Activated CD4-positive, alpha-beta memory T cell treated with anti-CD3 and anti-CD28 coated beads, Interleukin-2, amount 10 ng/mL, durations not matched to agents 7 days and 5 days (primary cell): ENCODE measurements around the gene SV2B. TPM values are rescaled to one million over a fixed set of nuclear protein-coding genes. Genes with fewer than 3 reads are reported as not detected.

Experiments
- CTCF ChIA-PET: fragments of 350-600 bp; sonication (Branson Sonifier 250); formaldehyde crosslinking; loops from one replicate; lab custom pipeline; 2021; ENCODE audit warnings: antibody characterized with exemption, inconsistent platforms; lab: Charles Lee
- POLR2A ChIA-PET: fragments of 350-600 bp; sonication (Branson Sonifier 250); formaldehyde crosslinking; loops from one replicate; lab custom pipeline; 2021; ENCODE audit warnings: antibody characterized with exemption; lab: Charles Lee
- DNase-seq: peaks from one replicate; pipeline ENCODE4 v3.0.0-alpha.2; 2020
- H3K27ac Mint-ChIP-seq: one replicate; pipeline ENCODE4 v1.8.0; 2021; ENCODE audit warnings: mild to moderate bottlenecking, mixed read lengths
- H3K27me3 Mint-ChIP-seq: one replicate; pipeline ENCODE4 v1.8.0; 2021; ENCODE audit warnings: mixed read lengths
- H3K36me3 Mint-ChIP-seq: one replicate; pipeline ENCODE4 v1.8.0; 2021; ENCODE audit warnings: low read depth, mixed read lengths
- H3K4me1 Mint-ChIP-seq: one replicate; pipeline ENCODE4 v1.8.0; 2021; ENCODE audit warnings: mixed read lengths
- H3K4me3 Mint-ChIP-seq: one replicate; pipeline ENCODE4 v1.8.0; 2021; ENCODE audit warnings: mild to moderate bottlenecking, mixed read lengths
- H3K9me3 Mint-ChIP-seq: one replicate; pipeline ENCODE4 v1.8.0; 2021; ENCODE audit warnings: mixed read lengths
- total RNA-seq, 2 experiments: library from RNA; stranded (reverse); gene quantifications; one replicate each; pipeline ENCODE4 v1.2.3, GENCODE V29; 2021

The SV2B gene
- total RNA-seq, 2 experiments from 2014 or later: 0.05 TPM; not detected in 1

DNA sequence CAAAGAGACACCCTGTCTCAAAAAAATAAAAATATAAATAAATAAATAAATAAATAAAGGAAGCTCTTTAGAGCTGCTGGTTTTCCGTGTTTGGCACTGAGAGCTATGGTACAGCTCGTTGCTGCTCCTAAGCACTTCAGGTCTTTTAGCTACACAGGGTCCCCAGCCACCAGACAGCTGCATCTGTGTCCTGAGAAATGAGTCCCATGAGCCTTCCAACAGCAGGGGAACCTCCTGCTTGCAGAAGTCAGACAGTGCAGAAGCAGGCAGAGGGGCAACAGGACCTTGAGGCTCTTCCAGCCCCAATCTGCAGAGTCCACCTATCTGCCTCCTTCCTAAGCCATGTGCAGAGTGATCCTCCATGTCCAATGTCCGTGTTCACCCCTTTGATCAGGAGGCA, 159.0 kb downstream of the SV2B start:
- POLR2A ChIA-PET: no interaction called here
- CTCF ChIA-PET: interaction anchor here (1.5 to 6.8 kb wide), 3 partner anchors 10 to 14 kb away, joined by 8 to 45 read pairs (median 8); no protein-coding TSS in a partner anchor
- no peak for DNase-seq
- H3K27me3 Mint-ChIP-seq: peaks cover 14% of the 10 kb centered on the region
- no peak overlapping the region for H3K4me3 Mint-ChIP-seq
- H3K36me3 Mint-ChIP-seq: no peaks in the 10 kb centered on the region
- H3K27ac Mint-ChIP-seq: no peak overlapping the region
- H3K9me3 Mint-ChIP-seq: no peaks in the 10 kb centered on the region
- H3K4me1 Mint-ChIP-seq: peaks cover 2% of the 10 kb centered on the region

DNA sequence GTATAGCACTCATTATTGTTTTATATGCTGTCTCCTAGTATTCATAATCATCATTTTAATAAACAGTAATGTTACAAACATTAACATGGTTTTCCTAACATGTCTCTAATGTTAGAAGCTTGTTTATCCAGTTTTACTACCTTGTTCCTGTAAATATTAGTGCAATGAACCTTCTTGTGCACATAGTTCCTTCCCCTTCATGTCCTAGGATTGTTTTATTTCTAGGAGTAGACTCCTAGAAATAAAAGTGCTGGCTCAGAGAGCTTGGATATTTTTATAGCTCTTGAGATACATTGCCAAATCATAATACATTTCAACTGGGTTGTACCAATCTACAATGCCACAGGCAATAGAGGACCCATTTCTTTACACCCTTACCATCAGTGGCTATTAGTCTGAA, 161.3 kb downstream of the SV2B start:
- ChIA-PET POLR2A (no interaction called here), CTCF (interaction anchor here (1.0 to 1.2 kb wide), 2 partner anchors 11 to 206 kb away, joined by 3 to 12 read pairs; no protein-coding TSS in a partner anchor)
- H3K27ac Mint-ChIP-seq: no peak overlapping the region
- no peaks in the 10 kb centered on the region for H3K9me3 Mint-ChIP-seq
- no peak for DNase-seq
- peaks cover 2% of the 10 kb centered on the region for H3K4me1 Mint-ChIP-seq
- peaks cover 6% of the 10 kb centered on the region for H3K27me3 Mint-ChIP-seq
- no peaks in the 10 kb centered on the region for H3K36me3 Mint-ChIP-seq
- no peak overlapping the region for H3K4me3 Mint-ChIP-seq

GRCh38 chr15:91263632-91264531, 163.8 kb downstream of the SV2B start:
- ChIA-PET POLR2A (no interaction called here), CTCF (no interaction called here)
- H3K27me3 Mint-ChIP-seq: peaks cover 10% of the 10 kb centered on the region
- no peak overlapping the region for H3K4me3 Mint-ChIP-seq
- DNase-seq: no peak
- H3K27ac Mint-ChIP-seq: no peak overlapping the region
- no peaks in the 10 kb centered on the region for H3K36me3 Mint-ChIP-seq
- no peaks in the 10 kb centered on the region for H3K9me3 Mint-ChIP-seq
- H3K4me1 Mint-ChIP-seq: no peaks in the 10 kb centered on the region

DNA sequence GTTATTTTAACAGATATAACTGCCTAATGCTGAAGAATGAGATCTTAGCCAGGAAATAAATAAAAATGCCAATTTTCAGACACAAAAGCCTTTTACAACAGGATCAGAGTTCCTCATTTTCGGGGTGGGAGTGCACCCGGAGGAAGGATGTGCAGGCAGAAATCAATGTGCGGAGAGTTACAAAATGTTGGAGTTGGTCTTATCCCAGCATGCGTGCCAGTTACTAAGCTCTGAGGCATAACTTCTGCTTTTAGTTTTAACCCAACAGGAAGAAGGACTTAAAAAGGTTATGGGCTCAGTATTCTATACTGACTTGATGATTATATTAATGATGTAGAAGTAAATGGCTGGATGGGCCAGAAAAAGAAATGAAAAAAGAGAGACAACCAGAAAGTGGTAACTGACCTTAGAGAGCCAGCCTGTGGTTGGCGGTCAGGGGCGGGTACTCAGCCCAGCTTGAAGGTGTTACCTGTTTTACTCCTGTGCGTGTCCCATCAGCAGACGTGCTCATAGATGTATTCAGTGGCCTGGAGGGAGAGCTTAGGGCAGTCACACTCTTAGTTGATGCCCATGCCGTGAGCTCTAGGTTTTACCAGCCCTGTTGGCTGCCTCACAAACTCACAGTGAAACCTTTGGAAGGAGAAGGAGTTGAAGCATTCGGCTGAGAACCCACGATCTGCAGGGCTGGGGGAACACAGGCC, 164.7 kb downstream of the SV2B start:
- no peaks in the 10 kb centered on the region for H3K9me3 Mint-ChIP-seq
- POLR2A ChIA-PET: interaction anchor here (0.5 kb wide), 1 partner anchor 596 kb away, joined by 3 read pairs; no protein-coding TSS in a partner anchor
- no peak for DNase-seq
- CTCF ChIA-PET: interaction anchor here (0.6 to 0.8 kb wide), 2 partner anchors 134 to 280 kb away, joined by 3 read pairs; no protein-coding TSS in a partner anchor
- no peak overlapping the region for H3K27ac Mint-ChIP-seq
- no peaks in the 10 kb centered on the region for H3K4me1 Mint-ChIP-seq
- peaks cover 10% of the 10 kb centered on the region for H3K27me3 Mint-ChIP-seq
- no peaks in the 10 kb centered on the region for H3K36me3 Mint-ChIP-seq
- H3K4me3 Mint-ChIP-seq: no peak overlapping the region

DNA sequence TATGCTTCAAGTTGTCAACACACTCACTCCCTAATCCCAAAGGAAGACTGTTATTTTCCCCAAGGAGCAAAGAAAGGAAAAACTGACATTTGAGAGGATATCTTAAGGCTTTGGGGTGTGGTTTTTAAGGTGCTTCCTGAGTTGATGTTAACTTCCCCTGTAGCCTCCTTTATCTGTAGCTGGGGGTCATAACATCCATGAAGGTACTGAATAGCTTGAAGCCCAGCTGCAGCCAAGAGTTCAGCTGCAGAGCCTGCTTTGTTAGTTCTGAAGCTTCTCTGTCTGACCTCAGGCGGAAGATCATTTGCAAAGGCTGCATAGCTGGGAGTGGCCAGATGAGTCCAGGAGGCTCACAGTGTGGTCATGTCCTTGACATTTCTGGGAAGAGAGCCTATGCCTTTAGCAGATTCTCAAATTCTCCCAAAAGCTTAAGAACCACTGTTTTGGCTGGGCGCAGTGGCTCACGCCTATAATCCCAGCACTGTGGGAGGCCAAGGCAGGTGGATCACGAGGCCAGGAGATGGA, 165.4 kb downstream of the SV2B start:
- H3K4me3 Mint-ChIP-seq: no peak overlapping the region
- ChIA-PET POLR2A (interaction anchor here (0.5 kb wide), 1 partner anchor 595 kb away, joined by 3 read pairs; no protein-coding TSS in a partner anchor), CTCF (interaction anchor here (0.6 to 0.8 kb wide), 2 partner anchors 135 to 281 kb away, joined by 3 read pairs; no protein-coding TSS in a partner anchor)
- DNase-seq: no peak
- H3K36me3 Mint-ChIP-seq: no peaks in the 10 kb centered on the region
- no peaks in the 10 kb centered on the region for H3K4me1 Mint-ChIP-seq
- H3K27me3 Mint-ChIP-seq: peaks cover 14% of the 10 kb centered on the region
- no peaks in the 10 kb centered on the region for H3K9me3 Mint-ChIP-seq
- no peak overlapping the region for H3K27ac Mint-ChIP-seq

- H3K27ac Mint-ChIP-seq: no peak overlapping the region
- peaks cover 23% of the 10 kb centered on the region for H3K27me3 Mint-ChIP-seq
- ChIA-PET CTCF (interaction anchor here (1.0 to 2.7 kb wide), 7 partner anchors 10 to 333 kb away, joined by 3 to 18 read pairs (median 3); partner anchors contain the start of genes SV2B and UNC45A), POLR2A (no interaction called here)
- no peak overlapping the region for H3K4me3 Mint-ChIP-seq
- H3K9me3 Mint-ChIP-seq: no peaks in the 10 kb centered on the region
- peaks cover 8% of the 10 kb centered on the region for H3K4me1 Mint-ChIP-seq
- DNase-seq: peak; percentile 23
- no peaks in the 10 kb centered on the region for H3K36me3 Mint-ChIP-seq
Measured at GRCh38 chr15:91268510-91268909, 168.5 kb downstream of the SV2B start.

- Mint-ChIP-seq H3K27me3 (peaks cover 23% of the 10 kb centered on the region), H3K36me3 (no peaks in the 10 kb centered on the region), H3K4me1 (peaks cover 8% of the 10 kb centered on the region), H3K4me3 (no peak overlapping the region), H3K27ac (no peak overlapping the region), H3K9me3 (no peaks in the 10 kb centered on the region)
- ChIA-PET CTCF (interaction anchor here (0.6 to 2.7 kb wide), 5 partner anchors 12 to 1684 kb away, joined by 3 to 18 read pairs (median 6); no protein-coding TSS in a partner anchor), POLR2A (no interaction called here)
- DNase-seq: no peak
Measured at GRCh38 chr15:91270747-91271146, 170.7 kb downstream of the SV2B start.

- H3K27me3 Mint-ChIP-seq: peaks cover 23% of the 10 kb centered on the region
- CTCF ChIA-PET: interaction anchor here (0.9 to 3.5 kb wide), 28 partner anchors 8 to 581 kb away, joined by 3 to 67 read pairs (median 4); partner anchors contain the start of gene HDDC3
- H3K4me3 Mint-ChIP-seq: no peak overlapping the region
Measured at GRCh38 chr15:91271565-91272153, 171.6 kb downstream of the SV2B start.

GRCh38 chr15:91275844-91276243, 175.8 kb downstream of the SV2B start:
- DNase-seq: no peak
- ChIA-PET CTCF (interaction anchor here (1.2 kb wide), 1 partner anchor 220 kb away, joined by 4 read pairs; no protein-coding TSS in a partner anchor), POLR2A (no interaction called here)
- Mint-ChIP-seq H3K4me3 (no peak overlapping the region), H3K36me3 (no peaks in the 10 kb centered on the region), H3K27ac (no peak overlapping the region), H3K27me3 (peaks cover 9% of the 10 kb centered on the region), H3K9me3 (peaks cover 5% of the 10 kb centered on the region), H3K4me1 (peaks cover 8% of the 10 kb centered on the region)

More at GRCh38 chr15:91271565-91272153, 171.6 kb downstream of the SV2B start:
- Mint-ChIP-seq H3K36me3 (no peaks in the 10 kb centered on the region), H3K9me3 (peaks cover 5% of the 10 kb centered on the region), H3K4me1 (peaks cover 8% of the 10 kb centered on the region), H3K27ac (no peak overlapping the region)
- POLR2A ChIA-PET: interaction anchor here (0.9 to 1.0 kb wide), 3 partner anchors 285 to 340 kb away, joined by 3 to 5 read pairs (median 4); partner anchors contain the start of gene HDDC3
- peak; percentile 65 for DNase-seq

GRCh38 chr15:91278951-91279350, 178.9 kb downstream of the SV2B start:
- Mint-ChIP-seq H3K4me1 (no peaks in the 10 kb centered on the region), H3K36me3 (no peaks in the 10 kb centered on the region), H3K4me3 (no peak overlapping the region), H3K9me3 (peaks cover 5% of the 10 kb centered on the region), H3K27me3 (peaks cover 6% of the 10 kb centered on the region), H3K27ac (no peak overlapping the region)
- no peak for DNase-seq
- POLR2A ChIA-PET: no interaction called here
- CTCF ChIA-PET: interaction anchor here (0.7 to 1.0 kb wide), 2 partner anchors 87 to 428 kb away, joined by 3 read pairs; no protein-coding TSS in a partner anchor

GRCh38 chr15:91279486-91279885, 179.4 kb downstream of the SV2B start:
- H3K4me3 Mint-ChIP-seq: no peak overlapping the region
- H3K36me3 Mint-ChIP-seq: no peaks in the 10 kb centered on the region
- DNase-seq: no peak
- peaks cover 4% of the 10 kb centered on the region for H3K27me3 Mint-ChIP-seq
- CTCF ChIA-PET: interaction anchor here (1.0 to 1.2 kb wide), 2 partner anchors 8 to 427 kb away, joined by 3 to 4 read pairs; no protein-coding TSS in a partner anchor
- H3K9me3 Mint-ChIP-seq: peaks cover 5% of the 10 kb centered on the region
- POLR2A ChIA-PET: no interaction called here
- no peak overlapping the region for H3K27ac Mint-ChIP-seq
- no peaks in the 10 kb centered on the region for H3K4me1 Mint-ChIP-seq

DNA sequence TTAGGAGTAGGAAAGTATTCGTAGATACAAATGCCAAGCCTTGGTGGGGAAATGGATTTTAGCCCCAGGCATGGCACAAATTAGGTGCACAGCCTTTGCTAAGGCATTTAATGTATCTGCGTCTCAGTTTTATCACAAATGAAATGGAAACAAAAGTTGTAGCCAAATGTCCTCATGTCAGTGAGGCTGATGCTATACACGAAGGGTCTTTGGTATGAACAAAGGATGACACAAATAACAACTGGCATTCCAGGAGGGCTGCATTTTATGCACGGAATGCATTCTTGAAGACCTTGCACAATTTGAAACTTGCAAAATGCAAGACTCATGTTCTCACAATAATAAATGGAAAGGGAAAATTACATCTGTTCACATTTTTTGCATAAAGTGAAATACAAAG, 181.9 kb downstream of the SV2B start:
- H3K4me1 Mint-ChIP-seq: no peaks in the 10 kb centered on the region
- H3K36me3 Mint-ChIP-seq: no peaks in the 10 kb centered on the region
- H3K27ac Mint-ChIP-seq: no peak overlapping the region
- no peaks in the 10 kb centered on the region for H3K9me3 Mint-ChIP-seq
- DNase-seq: no peak
- peaks cover 4% of the 10 kb centered on the region for H3K27me3 Mint-ChIP-seq
- ChIA-PET CTCF (interaction anchor here (1.2 to 1.9 kb wide), 2 partner anchors 10 to 13 kb away, joined by 4 to 8 read pairs; no protein-coding TSS in a partner anchor), POLR2A (no interaction called here)
- H3K4me3 Mint-ChIP-seq: no peak overlapping the region
